Smooth muscle cell (in vitro differentiated cells): ENCODE data around the gene SOX2. TPM values are rescaled to one million over a fixed set of nuclear protein-coding genes. Genes with fewer than 3 reads are reported as not detected.

ENCODE experiments used
- DNase-seq: peaks from one replicate; lab custom pipeline; 2025; ENCODE audit not compliant: unreplicated experiment; lab: John Stamatoyannopoulos, UW
- H2AFZ ChIP-seq: fragments of 200-600 bp; sonication (generic); 2 replicates; pipeline ENCODE4 v1.6.0; 2016; ENCODE audit warnings: antibody characterized with exemption, low read depth, mild to moderate bottlenecking
- H3F3A ChIP-seq: fragments of 200-600 bp; sonication (generic); 2 replicates; pipeline ENCODE4 v1.6.0; 2017; ENCODE audit warnings: antibody characterized with exemption, low read depth
- H3K27ac ChIP-seq: fragments of 200-600 bp; sonication (generic); 2 replicates; pipeline ENCODE4 v1.5.1; 2016; ENCODE audit warnings: low read depth, mild to moderate bottlenecking
- H3K27me3 ChIP-seq: fragments of 200-600 bp; sonication (generic); 2 replicates; pipeline ENCODE4 v1.6.1; 2016; ENCODE audit warnings: low read depth, mild to moderate bottlenecking
- H3K36me3 ChIP-seq: fragments of 200-600 bp; sonication (generic); 2 replicates; pipeline ENCODE4 v1.5.1; 2016; ENCODE audit warnings: low read depth
- H3K4me1 ChIP-seq: fragments of 200-600 bp; sonication (generic); 2 replicates; pipeline ENCODE4 v1.5.1; 2016; ENCODE audit warnings: low read depth
- H3K4me2 ChIP-seq: fragments of 200-600 bp; sonication (generic); 2 replicates; pipeline ENCODE4 v1.6.0; 2016; ENCODE audit warnings: mild to moderate bottlenecking
- H3K4me3 ChIP-seq: fragments of 200-600 bp; sonication (generic); 2 replicates; pipeline ENCODE4 v1.5.1; 2016; ENCODE audit warnings: mild to moderate bottlenecking
- H3K79me2 ChIP-seq: fragments of 200-600 bp; sonication (generic); 2 replicates; pipeline ENCODE4 v1.6.0; 2016; ENCODE audit warnings: low read depth, mild to moderate bottlenecking
- H3K9ac ChIP-seq: fragments of 200-600 bp; sonication (generic); 2 replicates; pipeline ENCODE4 v1.6.0; 2016; ENCODE audit warnings: low read depth
- H3K9me3 ChIP-seq: fragments of 200-600 bp; sonication (generic); replicated peaks from 2 replicates; pipeline ENCODE4 v1.5.1; 2016; ENCODE audit warnings: low read depth
- H4K20me1 ChIP-seq: fragments of 200-600 bp; sonication (generic); 2 replicates; pipeline ENCODE4 v1.6.0; 2016; ENCODE audit warnings: low read depth
- CTCF ChIP-seq: fragments of 200-600 bp; sonication (generic); IDR thresholded peaks from 2 replicates; pipeline ENCODE4 v1.5.1; 2017; ENCODE audit warnings: borderline replicate concordance, mild to moderate bottlenecking, antibody characterized with exemption; ENCODE audit not compliant: insufficient read depth, poor library complexity, severe bottlenecking
- WGBS: methylation state at CpG from one replicate; pipeline ENCODE4 v1.1.7; 2016; ENCODE audit warnings: low lambda C conversion rate; 5-methylcytosine and 5-hydroxymethylcytosine counted together
- polyA plus RNA-seq: library from polyadenylated mRNA; unstranded; fragments of >200 nt; fragmentation: Nextera tagmentation; extraction: Ambion mirVana; gene quantifications from 2 replicates; pipeline ENCODE4 v1.2.1, GENCODE V29; 2016
- total RNA-seq: library from RNA; depleted of rRNA; stranded (reverse); fragments of >200 nt; gene quantifications from 2 replicates; pipeline ENCODE4 v1.2.3, GENCODE V29; 2014

The SOX2 gene
- total and polyA plus RNA-seq, 2 experiments from 2014 or later, result not detected

DNA sequence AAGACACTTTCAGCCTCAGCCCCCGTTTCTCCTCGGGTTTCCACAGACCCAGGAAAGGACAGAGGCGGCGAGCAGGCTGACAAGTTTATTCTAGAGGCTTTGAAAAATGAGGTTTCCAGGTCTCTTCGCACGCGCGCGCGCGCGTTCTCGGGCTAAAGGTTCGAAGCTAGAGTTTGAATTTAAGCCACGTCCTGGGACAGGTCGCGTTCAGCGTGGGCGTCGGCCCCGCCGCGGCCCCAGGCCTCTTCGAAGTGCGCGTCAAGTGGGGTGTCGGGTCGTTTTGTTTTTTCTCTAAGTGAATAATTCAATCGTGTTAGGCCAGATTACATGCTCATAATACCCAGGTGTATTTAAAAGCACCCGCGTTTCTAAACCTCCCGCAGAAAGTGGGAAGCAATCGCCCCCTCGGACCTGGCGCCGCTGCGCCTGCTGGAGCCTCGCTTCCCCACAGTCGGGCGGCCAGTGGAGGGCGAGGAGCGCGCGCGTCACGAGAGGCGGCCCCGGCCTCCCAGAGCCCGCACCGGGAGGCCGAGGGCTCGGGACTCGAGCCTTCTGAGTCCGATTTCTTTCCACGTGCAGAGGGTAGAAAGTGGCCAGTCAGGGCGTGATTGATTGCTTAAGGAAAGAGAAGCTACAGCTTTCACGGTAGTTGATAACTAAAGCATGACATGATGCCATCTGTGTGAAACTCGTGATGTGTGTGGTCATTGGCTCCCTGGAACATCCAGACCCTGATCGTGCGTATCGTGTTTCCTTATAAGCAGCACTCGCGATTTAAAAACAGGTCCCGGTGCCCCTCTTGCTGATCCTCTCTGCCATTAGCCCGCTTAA lies 15.8 kb upstream of the SOX2 start:
- Histone ChIP-seq H3K27me3 (peaks cover 90% of the 10 kb centered on the region), H3F3A (no peaks in the 10 kb centered on the region), H3K4me1 (peaks cover 66% of the 10 kb centered on the region), H3K4me3 (peak overlapping the region; percentile 54), H3K79me2 (no peaks in the 10 kb centered on the region), H3K9me3 (no peaks in the 10 kb centered on the region), H3K27ac (no peak overlapping the region), H2AFZ (peak overlapping the region; percentile 75), H3K9ac (no peak overlapping the region), H3K36me3 (no peaks in the 10 kb centered on the region), H4K20me1 (no peaks in the 10 kb centered on the region), H3K4me2 (peak overlapping the region; percentile 90)
- no peak for DNase-seq
- TF ChIP-seq CTCF, result no peak
- 3% methylated on average over 64 of the region's 65 CpGs for WGBS

DNA sequence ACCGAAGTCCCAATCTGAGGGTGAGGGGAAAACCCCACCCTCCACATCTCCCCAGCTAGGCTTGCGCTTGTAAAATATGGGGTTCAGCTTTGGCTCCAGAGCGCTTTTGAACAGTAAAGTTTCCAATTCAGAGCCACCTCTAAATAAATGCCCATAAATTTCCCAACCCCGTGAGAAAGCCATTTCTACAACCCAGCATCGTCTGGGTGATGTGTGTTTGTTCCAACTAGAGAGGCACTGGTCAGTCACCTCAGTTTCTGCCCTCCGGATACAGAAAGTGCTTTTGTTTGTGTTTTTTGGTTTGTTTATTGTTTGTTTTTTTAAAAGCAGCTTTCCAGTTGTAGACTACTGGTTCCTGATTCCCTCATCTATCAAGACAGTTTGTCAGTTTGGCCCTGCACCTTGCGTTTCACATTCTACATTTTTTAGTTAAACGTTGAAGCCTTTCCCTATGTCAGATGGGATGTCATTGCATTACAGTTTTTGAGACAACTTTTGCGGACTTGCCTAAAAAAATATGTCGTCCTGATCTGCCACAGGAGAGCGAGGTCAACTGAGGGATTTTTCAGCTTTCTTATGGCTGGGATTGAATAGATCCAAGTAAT lies 15.0 kb upstream of the SOX2 start:
- Histone ChIP-seq H3K27me3 (peaks cover 92% of the 10 kb centered on the region), H3K27ac (no peak overlapping the region), H3K4me2 (peak overlapping the region; percentile 90), H3K9me3 (no peaks in the 10 kb centered on the region), H3K4me1 (peaks cover 66% of the 10 kb centered on the region), H4K20me1 (no peaks in the 10 kb centered on the region), H2AFZ (peak overlapping the region; percentile 75), H3K79me2 (no peaks in the 10 kb centered on the region), H3F3A (no peaks in the 10 kb centered on the region), H3K9ac (no peak overlapping the region), H3K4me3 (peak overlapping the region; percentile 54), H3K36me3 (no peaks in the 10 kb centered on the region)
- DNase-seq, result no peak
- 70% methylated on average over 11 of the region's 11 CpGs for WGBS
- TF ChIP-seq CTCF, result no peak

- Histone ChIP-seq H4K20me1 (no peaks in the 10 kb centered on the region), H3K79me2 (no peaks in the 10 kb centered on the region), H3K27me3 (peaks cover 97% of the 10 kb centered on the region), H3K27ac (no peak overlapping the region), H3K9me3 (no peaks in the 10 kb centered on the region), H3K36me3 (no peaks in the 10 kb centered on the region), H3K9ac (no peak overlapping the region), H3K4me1 (peaks cover 62% of the 10 kb centered on the region), H3K4me3 (no peak overlapping the region), H3F3A (no peaks in the 10 kb centered on the region), H2AFZ (no peak overlapping the region), H3K4me2 (no peak overlapping the region)
- no peak for TF ChIP-seq CTCF
- no peak for DNase-seq
- WGBS, result 73% methylated on average over 5 of the region's 5 CpGs
Measured at GRCh38 chr3:181698263-181698954, 13.3 kb upstream of the SOX2 start.
